Stimulated activated CD4-positive, alpha-beta T cell treated with anti-CD3 and anti-CD28 coated beads, Interleukin-1b, Interleukin-23, amount 100 ng/mL, for 4 hours (primary cell): ENCODE results near the gene CACNA1C.

Experiments
- DNase-seq, 2 donors: peaks; one replicate each; pipeline ENCODE4 v3.0.0-alpha.2; 2020; ENCODE audit warnings: low read depth in 2 of 2

Gene CACNA1C

GRCh38 chr12:2520722-2521246 lies 468.0 kb downstream of the CACNA1C start:
- DNase-seq, result no peak

- no peak for DNase-seq
Measured at GRCh38 chr12:2523317-2523716, 470.5 kb downstream of the CACNA1C start.

- no peak for DNase-seq
Measured at GRCh38 chr12:2523844-2524243, 471.1 kb downstream of the CACNA1C start.

- no peak for DNase-seq
Measured at GRCh38 chr12:2526371-2526770, 473.6 kb downstream of the CACNA1C start.

- no peak for DNase-seq
Measured at GRCh38 chr12:2528001-2528400, 475.2 kb downstream of the CACNA1C start.

- no peak for DNase-seq
Measured at GRCh38 chr12:2529807-2530206, 477.0 kb downstream of the CACNA1C start.

- DNase-seq, result no peak
Measured at GRCh38 chr12:2531371-2531770, 478.6 kb downstream of the CACNA1C start.

- no peak for DNase-seq
Measured at GRCh38 chr12:2533036-2533435, 480.2 kb downstream of the CACNA1C start.

GRCh38 chr12:2535583-2536204 lies 482.9 kb downstream of the CACNA1C start:
- no peak for DNase-seq

GRCh38 chr12:2536724-2537123 lies 483.9 kb downstream of the CACNA1C start:
- DNase-seq, result no peak

- DNase-seq, result no peak
Measured at GRCh38 chr12:2537868-2538541, 485.2 kb downstream of the CACNA1C start.

- no peak for DNase-seq
Measured at GRCh38 chr12:2539938-2540337, 487.2 kb downstream of the CACNA1C start.

GRCh38 chr12:2540535-2540941 lies 487.8 kb downstream of the CACNA1C start:
- DNase-seq, result no peak

- no peak for DNase-seq
Measured at GRCh38 chr12:2541631-2542204, 488.9 kb downstream of the CACNA1C start.

GRCh38 chr12:2543801-2544200 lies 491.0 kb downstream of the CACNA1C start:
- no peak for DNase-seq

- no peak for DNase-seq
Measured at GRCh38 chr12:2544230-2544629, 491.4 kb downstream of the CACNA1C start.

- DNase-seq, result no peak
Measured at GRCh38 chr12:2547273-2548044, 494.7 kb downstream of the CACNA1C start.

GRCh38 chr12:2548081-2548480 lies 495.3 kb downstream of the CACNA1C start:
- DNase-seq, result no peak

- DNase-seq, result no peak
Measured at GRCh38 chr12:2550561-2551411, 498.0 kb downstream of the CACNA1C start.

- DNase-seq, result no peak
Measured at GRCh38 chr12:2551412-2551900, 498.7 kb downstream of the CACNA1C start.
